GM18873 (cell line): ENCODE measurements around the gene ANGPTL5.
"Not testable (repeated sequence)": the region's sequence is repeated elsewhere in the genome, so short reads cannot be mapped to it uniquely, and the experiment has no call there.

Experiments used
- ATAC-seq: cut with Tn5 transposase; IDR thresholded peaks from one replicate; pipeline ENCODE4 v1.9.1; 2021; ENCODE audit warnings: mild to moderate bottlenecking, moderate library complexity, moderate number of reproducible peaks; ENCODE audit not compliant: unreplicated experiment, low FRiP score

The ANGPTL5 gene

GRCh38 chr11:101916422-101916821 is at the start of gene ANGPTL5:
ANGPTL5 (minus strand) TSS chr11:101916522; CDS start chr11:101907909, 8,613 bp downstream.
- no peak for ATAC-seq

DNA sequence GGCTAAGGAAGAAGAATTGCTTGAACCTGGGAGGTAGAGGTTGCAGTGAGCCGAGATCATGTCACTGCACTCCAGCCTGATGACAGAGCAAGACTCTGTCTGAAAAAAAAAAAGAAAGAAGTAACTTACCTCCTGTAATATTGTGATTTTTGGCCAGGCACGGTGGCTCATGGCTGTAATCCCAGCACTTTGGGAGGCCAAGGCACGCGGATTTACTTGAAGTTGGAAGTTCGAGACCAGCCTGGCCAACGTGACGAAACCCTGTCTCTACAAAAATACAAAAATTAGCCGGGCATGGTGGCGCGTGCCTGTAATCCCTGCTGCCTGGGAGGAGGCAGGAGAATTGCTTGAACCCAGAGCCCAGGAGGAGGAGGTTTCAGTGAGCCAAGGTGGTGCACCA is 47.9 kb upstream of the ANGPTL5 start:
- not testable (repeated sequence) for ATAC-seq

DNA sequence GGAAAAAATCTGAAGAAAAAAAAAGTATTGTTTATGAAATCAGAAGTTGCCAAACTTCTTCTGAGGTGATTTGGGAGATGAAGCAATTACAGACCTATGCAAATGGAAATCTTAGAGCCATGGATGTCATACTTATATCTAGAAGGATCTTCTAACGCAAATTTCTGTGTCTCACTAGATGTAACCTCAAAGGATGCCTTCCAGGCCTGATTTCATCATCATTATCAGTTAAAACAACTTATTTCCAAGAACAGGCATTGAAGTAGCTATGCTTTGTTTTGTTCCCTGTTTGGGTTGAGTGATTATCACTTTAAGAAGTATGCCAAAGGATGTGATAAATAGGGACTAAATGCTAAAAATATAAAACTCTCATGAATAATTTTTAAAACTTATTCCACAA is 43.9 kb upstream of the ANGPTL5 start:
- ATAC-seq: no peak

DNA sequence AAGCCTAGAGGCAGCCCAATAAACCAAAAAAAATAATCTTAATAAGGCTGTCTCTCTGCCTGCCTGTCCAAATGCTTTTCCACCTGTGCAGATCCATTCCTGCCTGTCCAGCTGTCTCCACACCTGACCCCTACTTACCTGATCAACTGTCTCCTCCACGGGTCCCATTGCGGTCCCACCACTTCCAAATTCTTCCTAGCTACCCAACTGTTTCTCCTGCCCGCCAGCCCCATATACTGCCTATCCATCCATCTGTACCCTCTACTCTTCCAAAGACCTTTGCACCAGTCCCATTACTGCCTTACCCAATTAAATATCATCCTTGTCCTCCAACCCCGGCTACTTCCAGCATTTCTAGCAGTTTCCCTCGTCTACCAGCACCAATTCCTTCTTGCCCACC is 39.4 kb upstream of the ANGPTL5 start:
- no peak for ATAC-seq

DNA sequence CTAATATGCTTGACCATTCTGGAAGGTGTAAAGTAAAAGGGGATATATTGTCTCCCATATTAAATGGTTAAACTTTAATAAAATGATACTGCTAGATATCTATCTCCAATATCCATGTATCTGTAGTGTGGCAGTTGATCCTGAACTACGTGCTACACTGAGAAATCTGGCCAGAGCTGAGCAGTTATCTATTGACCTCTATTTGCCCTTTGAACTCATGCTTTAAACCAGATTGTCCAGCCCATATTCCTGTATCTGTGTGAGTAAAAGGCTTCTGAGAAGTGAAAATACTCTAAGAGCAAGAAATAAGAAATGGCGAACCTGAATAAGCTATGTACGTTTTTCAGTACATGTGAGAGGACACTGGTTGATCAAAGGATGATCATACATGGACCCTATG is 39.0 kb upstream of the ANGPTL5 start:
- ATAC-seq: no peak

- no peak for ATAC-seq
These were observed 33.4 kb upstream of the ANGPTL5 start for GRCh38 chr11:101949680-101950220.

GRCh38 chr11:101945448-101945847 is 29.1 kb upstream of the ANGPTL5 start:
- no peak for ATAC-seq

DNA sequence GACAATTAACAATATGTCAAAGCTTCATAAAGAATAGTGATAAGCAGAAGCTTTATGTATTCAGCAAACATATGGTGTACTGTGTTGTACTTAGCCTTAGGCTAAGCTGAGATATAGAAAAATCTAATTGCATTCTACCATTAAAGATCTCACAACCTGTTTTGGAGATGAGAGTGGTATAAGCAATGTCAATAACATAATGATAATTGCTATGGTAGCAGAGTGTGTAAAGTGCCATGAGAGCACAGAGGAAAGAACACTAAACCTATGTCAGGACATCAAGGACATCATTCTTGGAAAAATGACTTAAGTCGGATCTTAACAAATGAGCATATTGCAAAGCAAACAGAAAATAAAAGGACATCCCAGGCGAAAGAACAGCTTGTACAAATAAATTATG is 28.6 kb upstream of the ANGPTL5 start:
- ATAC-seq: no peak

GRCh38 chr11:101940901-101941520 is 24.7 kb upstream of the ANGPTL5 start:
- ATAC-seq: no peak

DNA sequence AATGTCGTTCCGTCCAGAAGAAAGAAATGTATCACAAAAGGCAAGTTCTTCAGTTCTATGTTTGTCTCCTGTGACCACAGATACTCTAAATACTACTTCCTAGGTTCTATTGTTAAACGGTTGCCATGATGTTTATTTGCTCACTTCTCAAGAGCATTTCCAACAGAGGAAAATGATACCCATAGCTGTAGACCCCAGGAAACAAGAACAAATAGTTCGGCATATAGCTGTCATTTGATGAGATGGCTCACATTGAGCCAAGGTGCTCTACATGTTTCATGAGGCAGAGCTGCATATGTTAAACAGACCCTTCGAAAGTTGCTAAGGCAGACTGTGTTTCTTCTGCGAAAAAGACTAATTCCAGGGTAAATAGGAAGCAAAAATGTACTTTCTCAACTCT is 15.4 kb upstream of the ANGPTL5 start:
- no peak for ATAC-seq

GRCh38 chr11:101929294-101929915 is 13.1 kb upstream of the ANGPTL5 start:
- no peak for ATAC-seq

DNA sequence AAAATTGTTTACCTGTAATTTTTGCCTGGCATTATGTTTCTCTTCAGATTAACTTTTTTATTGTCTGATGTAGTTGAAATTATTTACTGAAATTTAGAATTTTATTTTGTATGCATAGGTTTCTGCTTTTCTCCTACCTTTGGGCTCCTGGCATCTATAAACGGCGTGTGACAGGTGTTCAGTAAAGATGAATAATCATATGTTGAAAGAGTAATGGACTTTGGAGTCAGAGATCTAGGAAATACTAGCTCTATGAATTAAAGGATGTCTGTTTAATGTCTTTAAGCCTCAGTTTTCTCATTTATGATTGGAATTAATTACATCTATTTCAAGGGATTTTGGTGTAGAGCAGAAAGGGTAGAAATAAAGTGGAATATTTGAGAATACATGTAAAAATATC is 7.2 kb upstream of the ANGPTL5 start:
- no peak for ATAC-seq

- no peak for ATAC-seq
These were observed 4.7 kb upstream of the ANGPTL5 start for GRCh38 chr11:101920992-101921391.

- ATAC-seq: no peak
These were observed 904 bp upstream of the ANGPTL5 start for GRCh38 chr11:101917226-101917625.

GRCh38 chr11:101915791-101916291 is 481 bp downstream of the ANGPTL5 start:
- no peak for ATAC-seq

GRCh38 chr11:101914738-101915426 is 1.4 kb downstream of the ANGPTL5 start, which contains the start of gene CEP126:
CEP126 (plus strand) TSS chr11:101915010; CDS start chr11:101915285, 275 bp downstream.
- peak; percentile 99 for ATAC-seq

GRCh38 chr11:101914341-101914737 is 2.0 kb downstream of the ANGPTL5 start:
- ATAC-seq: no peak

DNA sequence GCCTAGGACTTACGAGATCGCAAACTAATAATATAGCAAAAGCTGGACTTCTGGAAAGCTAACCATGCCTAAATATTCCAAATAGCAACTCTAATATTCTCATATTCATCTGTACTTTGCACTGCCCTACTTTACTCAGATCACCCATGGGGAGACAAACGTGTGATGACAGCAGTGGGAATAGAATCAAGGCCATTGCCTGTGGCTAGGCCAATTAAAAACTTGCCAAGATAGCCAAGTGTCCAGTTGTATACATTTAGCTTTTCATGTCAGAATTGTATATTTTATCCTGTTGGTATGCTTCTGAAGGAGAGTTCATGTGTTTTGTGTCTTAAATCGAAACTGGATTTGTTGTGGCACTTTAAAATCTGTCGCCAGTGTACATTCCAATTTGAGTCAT is 2.7 kb downstream of the ANGPTL5 start:
- no peak for ATAC-seq

DNA sequence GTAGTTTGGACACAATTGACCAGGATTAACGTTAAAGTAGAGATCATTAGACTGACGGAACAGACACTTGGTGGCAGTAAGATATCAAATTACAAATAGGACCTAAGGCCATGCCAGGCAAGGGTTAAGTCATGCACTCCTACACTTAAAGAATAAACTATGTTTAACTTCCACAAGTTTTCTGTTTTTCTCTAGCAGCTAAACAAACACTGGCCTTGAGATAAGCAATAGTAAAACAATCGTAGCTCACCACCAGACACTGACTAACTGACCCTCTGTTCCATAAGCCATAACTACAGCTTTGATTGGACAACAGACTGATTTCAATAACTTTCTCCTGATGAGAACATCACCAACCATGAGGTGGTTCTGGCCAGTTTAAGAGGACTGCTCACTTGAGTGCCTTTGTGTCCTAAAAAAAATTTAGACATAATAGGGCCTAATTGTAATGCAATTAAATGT is 3.5 kb downstream of the ANGPTL5 start:
- no peak for ATAC-seq

GRCh38 chr11:101909087-101909486 is 7.2 kb downstream of the ANGPTL5 start:
- no peak for ATAC-seq

DNA sequence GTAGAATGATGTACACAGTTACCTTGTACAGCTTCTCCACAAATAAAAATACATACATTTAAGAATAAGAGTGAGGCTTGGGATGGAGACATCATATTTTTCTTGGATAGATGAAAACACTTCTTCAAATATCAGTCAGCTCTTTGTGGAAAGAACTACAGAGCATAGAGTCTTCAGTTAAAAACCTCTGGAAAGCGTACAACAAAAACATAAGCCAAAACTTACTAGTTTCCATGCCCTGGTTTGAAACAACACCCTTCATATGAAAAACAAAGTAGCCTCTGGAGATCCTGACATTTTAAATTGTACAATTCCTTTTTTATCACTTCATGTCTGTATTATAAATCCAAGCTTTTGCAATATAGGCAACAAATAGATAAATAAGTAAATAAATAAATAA is 8.5 kb downstream of the ANGPTL5 start:
- ATAC-seq: no peak
